OCI-LY7 (cell line): ENCODE results near the gene NCKAP5. TPM values are rescaled to one million over a fixed set of nuclear protein-coding genes. Genes with fewer than 3 reads are reported as not detected.

Experiments
- BruUV-seq: library from RNA; stranded (reverse); fragments of 400-500 nt; replicated peaks from 2 replicates; lab custom pipeline; 2021; lab: Mats Ljungman, UMichigan
- CTCF ChIA-PET: fragments of 300-600 bp; sonication (Branson Sonifier 250); formaldehyde crosslinking; loops from one replicate; lab custom pipeline; 2022; ENCODE audit warnings: antibody characterized with exemption; ENCODE audit not compliant: unreplicated experiment; lab: Charles Lee
- POLR2A ChIA-PET: fragments of 300-600 bp; sonication (Branson Sonifier 250); formaldehyde crosslinking; loops from one replicate; lab custom pipeline; 2022; ENCODE audit warnings: antibody characterized with exemption; lab: Charles Lee
- DNase-seq: peaks from one replicate; pipeline ENCODE4 v3.0.0-alpha.2; 2015; ENCODE audit warnings: low spot score
- H2AFZ ChIP-seq: fragments of 200-600 bp; sonication (generic), shearing (Covaris generic); 2 replicates; pipeline ENCODE4 v1.6.1; 2014; ENCODE audit warnings: mild to moderate bottlenecking, antibody characterized with exemption, low read length, moderate library complexity
- H3K27ac ChIP-seq: fragments of 200-600 bp; sonication (generic); 2 replicates; pipeline ENCODE4 v1.5.1; 2014; ENCODE audit warnings: mixed run types, low read depth, mild to moderate bottlenecking, moderate library complexity, low read length, inconsistent platforms; ENCODE audit not compliant: poor library complexity, severe bottlenecking
- H3K36me3 ChIP-seq: fragments of 200-600 bp; sonication (generic); 2 replicates; pipeline ENCODE4 v1.6.1; 2014; ENCODE audit warnings: mild to moderate bottlenecking, antibody characterized with exemption, low read length, moderate library complexity, mixed read lengths; ENCODE audit not compliant: insufficient read depth
- H3K4me1 ChIP-seq: fragments of 200-600 bp; sonication (generic); 2 replicates; pipeline ENCODE4 v1.5.1; 2014; ENCODE audit warnings: mild to moderate bottlenecking, low read length; ENCODE audit not compliant: insufficient read depth, poor library complexity, severe bottlenecking
- H3K4me2 ChIP-seq: fragments of 200-600 bp; sonication (generic); 2 replicates; pipeline ENCODE4 v1.6.1; 2014; ENCODE audit warnings: mild to moderate bottlenecking, low read length
- H3K4me3 ChIP-seq: fragments of 200-600 bp; sonication (generic); 2 replicates; pipeline ENCODE4 v1.5.1; 2014; ENCODE audit warnings: mild to moderate bottlenecking, low read depth, low read length; ENCODE audit not compliant: poor library complexity, severe bottlenecking
- H3K79me2 ChIP-seq: fragments of 200-600 bp; sonication (generic); 2 replicates; pipeline ENCODE4 v1.6.1; 2016; ENCODE audit warnings: low read depth, mild to moderate bottlenecking, low read length, moderate library complexity, mixed read lengths; ENCODE audit not compliant: insufficient read depth
- H3K9me2 ChIP-seq: fragments of 200-600 bp; sonication (generic); 2 replicates; pipeline ENCODE4 v1.6.1; 2016; ENCODE audit warnings: mild to moderate bottlenecking, low read length, mixed read lengths; ENCODE audit not compliant: insufficient read depth
- H3K9me3 ChIP-seq: fragments of 200-600 bp; sonication (generic); 2 replicates; pipeline ENCODE4 v1.6.1; 2014; ENCODE audit warnings: mild to moderate bottlenecking, mixed run types, low read length, mixed read lengths
- H4K20me1 ChIP-seq: fragments of 200-600 bp; sonication (generic); 2 replicates; pipeline ENCODE4 v1.6.1; 2014; ENCODE audit warnings: mild to moderate bottlenecking, antibody characterized with exemption, low read length, moderate library complexity, mixed read lengths; ENCODE audit not compliant: insufficient read depth
- EZH2phosphoT487 ChIP-seq: fragments of 200-600 bp; sonication (generic); IDR thresholded peaks from 2 replicates; pipeline ENCODE4 v1.6.1; 2018; ENCODE audit warnings: low read depth, borderline replicate concordance, mild to moderate bottlenecking, mixed run types, antibody characterized with exemption, low read length, moderate library complexity, mixed read lengths
- intact Hi-C: fragments of 100-400 bp; cut with micrococcal nuclease; formaldehyde crosslinking; loops from one replicate; pipeline ENCODE4 v1.10.0; 2022; ENCODE audit not compliant: unreplicated experiment
- total RNA-seq, 2 experiments: library from RNA; depleted of rRNA in 1 of 2; stranded (reverse); fragments of >200 nt in 1 of 2; shearing (Covaris generic) in 1 of 2; gene quantifications; 2 replicates each; pipeline ENCODE4 v1.2.3, GENCODE V29; 2014 to 2022
- TF ChIP-seq, protein P1 (sequence below): fragments of 200-600 bp; sonication (generic); conservative IDR thresholded peaks from 2 replicates; pipeline ENCODE4 v1.5.1; 2014; ENCODE audit warnings: mild to moderate bottlenecking, antibody characterized with exemption, low read length, moderate library complexity, mixed read lengths

NCKAP5 gene
- total RNA-seq, 2 experiments from 2014 or later, result not detected

DNA sequence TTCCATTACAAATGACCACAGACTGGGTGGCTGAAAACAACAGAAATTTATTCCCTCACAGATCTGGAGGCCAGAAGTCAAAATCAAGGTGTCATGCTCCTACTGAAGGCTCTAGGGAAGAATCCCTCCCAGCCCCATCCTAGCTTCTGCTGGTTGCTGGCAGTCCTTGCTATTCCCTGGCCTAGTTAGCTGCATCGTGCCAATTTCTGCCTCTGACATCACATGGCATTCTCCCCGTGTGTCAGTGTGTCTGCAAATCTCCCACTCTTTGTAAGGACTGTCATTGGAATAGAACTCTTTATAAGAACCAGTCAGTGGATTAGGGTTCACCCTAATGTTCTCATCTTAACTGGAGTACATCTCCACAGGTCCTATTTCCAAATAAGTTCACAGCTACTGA is 30.5 kb upstream of the NCKAP5 start:
- no peak overlapping the region for H3K4me3 ChIP-seq
- no peaks in the 10 kb centered on the region for H3K79me2 ChIP-seq
- no peaks in the 10 kb centered on the region for H3K4me1 ChIP-seq
- no peak overlapping the region for H3K27ac ChIP-seq
- ChIA-PET POLR2A (no interaction called here), CTCF (no interaction called here)
- no peaks in the 10 kb centered on the region for H3K9me2 ChIP-seq
- no peak for DNase-seq
- no peaks in the 10 kb centered on the region for H3K9me3 ChIP-seq
- H4K20me1 ChIP-seq, result no peaks in the 10 kb centered on the region
- H3K36me3 ChIP-seq, result no peaks in the 10 kb centered on the region
- no peak overlapping the region for H2AFZ ChIP-seq
- BruUV-seq, result no TSS peak
- TF ChIP-seq, protein P1, sequence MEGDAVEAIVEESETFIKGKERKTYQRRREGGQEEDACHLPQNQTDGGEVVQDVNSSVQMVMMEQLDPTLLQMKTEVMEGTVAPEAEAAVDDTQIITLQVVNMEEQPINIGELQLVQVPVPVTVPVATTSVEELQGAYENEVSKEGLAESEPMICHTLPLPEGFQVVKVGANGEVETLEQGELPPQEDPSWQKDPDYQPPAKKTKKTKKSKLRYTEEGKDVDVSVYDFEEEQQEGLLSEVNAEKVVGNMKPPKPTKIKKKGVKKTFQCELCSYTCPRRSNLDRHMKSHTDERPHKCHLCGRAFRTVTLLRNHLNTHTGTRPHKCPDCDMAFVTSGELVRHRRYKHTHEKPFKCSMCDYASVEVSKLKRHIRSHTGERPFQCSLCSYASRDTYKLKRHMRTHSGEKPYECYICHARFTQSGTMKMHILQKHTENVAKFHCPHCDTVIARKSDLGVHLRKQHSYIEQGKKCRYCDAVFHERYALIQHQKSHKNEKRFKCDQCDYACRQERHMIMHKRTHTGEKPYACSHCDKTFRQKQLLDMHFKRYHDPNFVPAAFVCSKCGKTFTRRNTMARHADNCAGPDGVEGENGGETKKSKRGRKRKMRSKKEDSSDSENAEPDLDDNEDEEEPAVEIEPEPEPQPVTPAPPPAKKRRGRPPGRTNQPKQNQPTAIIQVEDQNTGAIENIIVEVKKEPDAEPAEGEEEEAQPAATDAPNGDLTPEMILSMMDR, result no peak
- no peak for TF ChIP-seq EZH2phosphoT487
- H3K4me2 ChIP-seq, result no peak overlapping the region
- intact Hi-C loops, result no loop called here

DNA sequence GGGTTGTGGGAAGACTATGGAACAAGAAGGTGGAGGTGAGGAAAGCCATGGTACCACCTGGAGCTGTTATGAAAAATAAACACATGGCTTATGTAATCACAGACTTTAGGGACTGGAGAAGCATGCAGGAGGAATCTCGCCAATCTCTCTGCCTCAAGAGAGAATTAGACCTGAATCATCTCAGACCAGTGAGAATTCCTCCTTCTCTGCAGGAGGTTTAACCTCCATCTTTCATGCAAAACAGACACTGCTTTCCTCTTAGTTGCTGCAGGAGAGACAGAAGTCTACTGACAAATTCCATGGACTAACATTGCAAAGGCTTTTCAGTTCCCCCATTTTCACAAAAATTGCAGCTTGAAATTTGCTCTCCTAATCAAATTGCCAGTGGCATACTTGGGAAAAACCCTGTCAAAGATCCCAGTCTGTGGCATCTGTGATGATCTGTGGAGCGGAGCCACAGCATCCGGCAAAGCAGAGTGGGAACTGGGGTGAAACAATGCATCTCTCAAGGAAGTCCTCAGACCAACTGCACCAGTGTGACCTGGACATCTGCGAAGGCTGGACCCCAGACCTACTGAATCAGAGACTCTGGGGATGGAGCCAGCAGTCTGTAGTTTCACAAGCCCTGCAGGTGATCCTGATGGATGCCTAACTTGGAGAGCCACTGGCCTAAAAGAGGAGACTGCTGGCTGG is 28.6 kb upstream of the NCKAP5 start:
- POLR2A ChIA-PET, result interaction anchor here (1.0 kb wide), 1 partner anchor 11 kb away, joined by 3 read pairs; no protein-coding TSS in a partner anchor
- TF ChIP-seq EZH2phosphoT487, result no peak
- TF ChIP-seq, protein P1, result no peak
- H3K27ac ChIP-seq, result no peak overlapping the region
- no peak overlapping the region for H3K4me3 ChIP-seq
- CTCF ChIA-PET, result no interaction called here
- H3K4me1 ChIP-seq, result no peaks in the 10 kb centered on the region
- no peaks in the 10 kb centered on the region for H3K36me3 ChIP-seq
- no peak overlapping the region for H3K4me2 ChIP-seq
- intact Hi-C loops, result no loop called here
- no peaks in the 10 kb centered on the region for H3K9me2 ChIP-seq
- BruUV-seq, result no TSS peak
- no peak for DNase-seq
- no peaks in the 10 kb centered on the region for H3K9me3 ChIP-seq
- no peak overlapping the region for H2AFZ ChIP-seq
- no peaks in the 10 kb centered on the region for H4K20me1 ChIP-seq
- no peaks in the 10 kb centered on the region for H3K79me2 ChIP-seq

DNA sequence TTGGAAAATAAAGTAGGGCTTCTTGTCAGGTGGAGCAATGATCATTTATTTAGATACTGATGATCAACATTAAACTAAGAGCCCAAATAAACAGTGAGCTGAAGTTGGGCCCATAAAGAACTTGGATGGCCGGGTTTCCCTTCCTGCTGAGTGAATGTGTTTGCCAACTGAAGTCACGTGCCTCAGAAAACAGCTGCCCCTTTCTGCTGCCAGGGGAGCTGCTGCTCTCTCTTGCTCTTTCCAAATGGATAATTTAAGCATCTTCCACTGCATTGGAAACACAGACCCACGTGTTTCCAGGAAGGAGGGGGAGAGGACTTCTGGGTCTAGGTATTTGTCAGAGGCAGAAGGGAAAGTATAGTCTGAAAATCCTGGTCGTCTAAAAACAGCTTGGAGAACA is 22.9 kb upstream of the NCKAP5 start:
- no peak overlapping the region for H3K4me3 ChIP-seq
- H3K9me2 ChIP-seq, result no peaks in the 10 kb centered on the region
- POLR2A ChIA-PET, result no interaction called here
- H3K79me2 ChIP-seq, result no peaks in the 10 kb centered on the region
- H3K4me2 ChIP-seq, result no peak overlapping the region
- no peaks in the 10 kb centered on the region for H4K20me1 ChIP-seq
- H3K27ac ChIP-seq, result no peak overlapping the region
- CTCF ChIA-PET, result no interaction called here
- intact Hi-C loops, result no loop called here
- no peaks in the 10 kb centered on the region for H3K4me1 ChIP-seq
- BruUV-seq, result no TSS peak
- no peak for DNase-seq
- no peak for TF ChIP-seq EZH2phosphoT487
- TF ChIP-seq, protein P1, result no peak
- no peaks in the 10 kb centered on the region for H3K36me3 ChIP-seq
- no peak overlapping the region for H2AFZ ChIP-seq
- H3K9me3 ChIP-seq, result no peaks in the 10 kb centered on the region
